Keratinocyte (primary cell): ENCODE measurements around the gene SIAE. TPM values are rescaled to one million over a fixed set of nuclear protein-coding genes. Genes with fewer than 3 reads are reported as not detected.

Source experiments
- DNase-seq: peaks from one replicate; pipeline ENCODE4 v3.0.0-alpha.2; 2011; ENCODE audit warnings: low read depth, missing footprints, low spot score
- FAIRE-seq: peaks from 2 replicates; lab custom pipeline; 2011; peaks lifted over from hg19 to GRCh38; lab: Jason Lieb, UNC
- H2AFZ ChIP-seq: 2 replicates; pipeline ENCODE4 v1.6.0; 2012; ENCODE audit warnings: low read length, control low read depth, inconsistent platforms; ENCODE audit not compliant: control insufficient read depth
- H3K27ac ChIP-seq: 2 replicates; pipeline ENCODE4 v1.5.1; 2011; ENCODE audit warnings: low read length; ENCODE audit not compliant: control insufficient read depth, insufficient read depth
- H3K27me3 ChIP-seq: 3 replicates; pipeline ENCODE4 v1.6.0; 2011; ENCODE audit warnings: low read length; ENCODE audit not compliant: control insufficient read depth, insufficient read depth; ENCODE audit errors: extremely low read depth
- H3K36me3 ChIP-seq, 2 experiments: 2 replicates in 1 of 2; 3 replicates in 1 of 2; pipeline ENCODE4 v1.5.1; 2011; ENCODE audit warnings: low read length in 2 of 2, mild to moderate bottlenecking in 1 of 2; ENCODE audit not compliant: control insufficient read depth in 2 of 2, insufficient read depth in 2 of 2; ENCODE audit errors: extremely low read depth in 1 of 2
- H3K4me1 ChIP-seq: 3 replicates; pipeline ENCODE4 v1.5.1; 2011; ENCODE audit warnings: low read length; ENCODE audit not compliant: control insufficient read depth, insufficient read depth; ENCODE audit errors: extremely low read depth
- H3K4me2 ChIP-seq: 3 replicates; pipeline ENCODE4 v1.6.0; 2011; ENCODE audit warnings: low read depth, low read length; ENCODE audit not compliant: control insufficient read depth, insufficient read depth; ENCODE audit errors: extremely low read depth
- H3K4me3 ChIP-seq, 3 experiments: fragments of 200-600 bp in 1 of 3; sonication (generic) in 1 of 3; 2 replicates in 2 of 3; 3 replicates in 1 of 3; pipeline ENCODE4 v1.5.1; 2011 to 2016; ENCODE audit warnings: low read length in 3 of 3, mild to moderate bottlenecking in 3 of 3, control low read depth in 2 of 3, inconsistent platforms in 1 of 3, low read depth in 1 of 3, mixed read lengths in 1 of 3, mixed run types in 1 of 3, moderate library complexity in 1 of 3; ENCODE audit not compliant: control insufficient read depth in 2 of 3, insufficient read depth in 2 of 3; ENCODE audit errors: extremely low read depth in 1 of 3
- H3K79me2 ChIP-seq: 2 replicates; pipeline ENCODE4 v1.6.0; 2012; ENCODE audit warnings: low read length; ENCODE audit not compliant: control insufficient read depth, insufficient read depth
- H3K9ac ChIP-seq: 3 replicates; pipeline ENCODE4 v1.6.0; 2011; ENCODE audit warnings: low read length; ENCODE audit not compliant: control insufficient read depth, insufficient read depth; ENCODE audit errors: extremely low read depth
- H3K9me1 ChIP-seq: 3 replicates; pipeline ENCODE4 v1.6.0; 2011; ENCODE audit warnings: low read length; ENCODE audit not compliant: control insufficient read depth, insufficient read depth; ENCODE audit errors: extremely low read depth
- H3K9me3 ChIP-seq: 2 replicates; pipeline ENCODE4 v1.5.1; 2012; ENCODE audit warnings: low read depth, low read length; ENCODE audit not compliant: control insufficient read depth
- H4K20me1 ChIP-seq: 3 replicates; pipeline ENCODE4 v1.6.0; 2011; ENCODE audit warnings: low read length; ENCODE audit not compliant: control insufficient read depth, insufficient read depth; ENCODE audit errors: extremely low read depth
- EZH2 ChIP-seq: IDR thresholded peaks from one replicate; pipeline ENCODE4 v1.6.1; 2012; ENCODE audit warnings: inconsistent platforms, mild to moderate bottlenecking, low read length, moderate library complexity
- dilution Hi-C: fragments of 300-500 bp; cut with MboI; formaldehyde crosslinking; loops from one replicate; pipeline ENCODE4 v1.7.0; 2020; ENCODE audit warnings: low sequenced_read_pairs; ENCODE audit not compliant: extremely low pct_ligation_motif_present
- polyA plus RNA-seq, 5 experiments: library from polyadenylated mRNA; depleted of rRNA in 3 of 5; stranded (reverse) in 3 of 5; stranded (forward) in 1 of 5; unstranded in 1 of 5; fragments of >200 nt; gene quantifications; 1 replicate in 1 of 5; 2 replicates in 3 of 5; 3 replicates in 1 of 5; pipeline versions ENCODE4 v1.2.1 to v1.2.3, GENCODE V29; 2011 to 2012; ENCODE audit warnings: missing spikeins in 2 of 5, low read depth in 1 of 5, low replicate concordance in 1 of 5
- TF ChIP-seq, protein P1 (sequence below), 3 experiments: IDR thresholded peaks in 1 of 3; conservative IDR thresholded peaks in 1 of 3; optimal IDR thresholded peaks in 1 of 3; 2 replicates in 2 of 3; 3 replicates in 1 of 3; pipeline versions ENCODE3 to v1.5.1; 2011; ENCODE audit warnings: low read length in 3 of 3, mild to moderate bottlenecking in 3 of 3, moderate library complexity in 2 of 3, control low read depth in 1 of 3, inconsistent platforms in 1 of 3; ENCODE audit not compliant: insufficient read depth in 2 of 3; ENCODE audit errors: extremely low read depth in 1 of 3

SIAE gene
- polyA plus RNA-seq, 1 donor (not counting 4 experiments of a cell fraction or from before 2014, with no cell fraction given): 26.6 TPM

DNA sequence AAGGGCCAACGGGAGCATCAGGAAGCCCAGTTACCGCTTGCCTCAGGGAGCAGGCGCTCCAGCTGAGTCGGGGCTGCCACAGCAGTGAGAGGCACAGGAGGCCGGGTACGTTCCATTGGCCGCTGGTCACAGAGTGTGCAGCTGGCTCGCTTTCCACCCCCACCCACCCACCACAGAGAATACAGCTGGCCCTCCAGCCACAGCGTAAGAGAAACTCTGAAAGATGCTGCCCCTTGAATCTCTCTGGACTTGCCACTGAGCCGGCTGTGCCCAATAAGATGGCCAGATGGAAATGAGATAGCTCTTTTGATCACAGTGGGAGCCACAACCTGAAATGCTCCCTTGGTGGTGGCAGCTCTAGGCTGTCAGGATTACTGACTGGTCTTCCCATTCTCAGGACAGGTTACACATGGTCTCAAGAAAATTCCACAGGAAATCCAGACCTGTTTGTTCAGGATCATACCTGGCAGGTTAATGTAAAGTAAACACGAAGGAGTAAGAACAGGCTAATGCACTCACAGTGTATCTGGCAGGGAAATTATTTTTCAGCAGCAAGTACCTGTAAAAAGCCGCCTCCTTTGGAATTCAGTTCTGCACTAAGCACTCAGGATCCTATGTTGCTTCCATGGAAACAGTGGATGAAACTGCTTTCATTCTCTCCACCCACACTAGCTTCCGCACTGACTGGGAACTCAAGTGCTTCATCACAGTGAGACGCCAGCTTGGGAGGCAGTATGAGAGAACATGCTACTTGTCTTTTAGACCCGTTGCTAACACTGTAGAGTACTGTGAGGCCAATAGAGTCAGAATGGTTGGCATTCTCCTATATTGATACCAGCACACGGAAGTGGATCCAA, 16.5 kb downstream of the SIAE start:
- Histone ChIP-seq H3K27me3 (no peaks in the 10 kb centered on the region), H2AFZ (no peak overlapping the region), H3K9me3 (no peaks in the 10 kb centered on the region), H4K20me1 (no peaks in the 10 kb centered on the region), H3K4me1 (no peaks in the 10 kb centered on the region), H3K79me2 (no peaks in the 10 kb centered on the region), H3K36me3 (no peaks in the 10 kb centered on the region), H3K4me3 (no peak overlapping the region), H3K9ac (no peak overlapping the region), H3K9me1 (no peaks in the 10 kb centered on the region), H3K4me2 (no peak overlapping the region), H3K27ac (no peak overlapping the region)
- FAIRE-seq (no peak), DNase-seq (no peak)
- TF ChIP-seq, protein P1, sequence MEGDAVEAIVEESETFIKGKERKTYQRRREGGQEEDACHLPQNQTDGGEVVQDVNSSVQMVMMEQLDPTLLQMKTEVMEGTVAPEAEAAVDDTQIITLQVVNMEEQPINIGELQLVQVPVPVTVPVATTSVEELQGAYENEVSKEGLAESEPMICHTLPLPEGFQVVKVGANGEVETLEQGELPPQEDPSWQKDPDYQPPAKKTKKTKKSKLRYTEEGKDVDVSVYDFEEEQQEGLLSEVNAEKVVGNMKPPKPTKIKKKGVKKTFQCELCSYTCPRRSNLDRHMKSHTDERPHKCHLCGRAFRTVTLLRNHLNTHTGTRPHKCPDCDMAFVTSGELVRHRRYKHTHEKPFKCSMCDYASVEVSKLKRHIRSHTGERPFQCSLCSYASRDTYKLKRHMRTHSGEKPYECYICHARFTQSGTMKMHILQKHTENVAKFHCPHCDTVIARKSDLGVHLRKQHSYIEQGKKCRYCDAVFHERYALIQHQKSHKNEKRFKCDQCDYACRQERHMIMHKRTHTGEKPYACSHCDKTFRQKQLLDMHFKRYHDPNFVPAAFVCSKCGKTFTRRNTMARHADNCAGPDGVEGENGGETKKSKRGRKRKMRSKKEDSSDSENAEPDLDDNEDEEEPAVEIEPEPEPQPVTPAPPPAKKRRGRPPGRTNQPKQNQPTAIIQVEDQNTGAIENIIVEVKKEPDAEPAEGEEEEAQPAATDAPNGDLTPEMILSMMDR (optimal IDR thresholded peaks at IDR 0.05 in 1 of 3, IDR thresholded peaks at IDR 0.05 in 1 of 3, conservative IDR thresholded peaks at IDR 0.05 in 1 of 3; ENCODE audit: extremely low read depth in 1 of 3, insufficient read depth in 2 of 3, low read length in 3 of 3): no peak
- no peak for TF ChIP-seq EZH2
- dilution Hi-C loops: no loop called here

DNA sequence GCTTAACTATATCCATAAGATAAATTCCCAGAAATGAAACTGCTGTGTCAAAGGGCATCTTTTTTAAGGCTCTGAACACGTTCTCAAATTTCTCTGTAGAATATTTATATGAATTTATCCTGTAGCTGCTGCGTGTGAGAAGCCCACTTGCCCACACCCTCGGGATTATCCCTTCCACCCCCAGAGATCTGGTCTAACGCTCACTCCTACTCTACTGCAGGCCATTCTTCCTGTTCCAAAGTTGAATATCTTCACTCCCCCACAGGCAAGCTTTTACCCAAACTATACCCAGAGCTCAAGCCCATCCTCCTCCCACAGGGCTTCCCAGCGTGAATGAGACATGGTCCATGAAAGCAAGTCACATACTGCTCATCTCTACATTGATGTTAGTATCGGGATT, 24.9 kb downstream of the SIAE start:
- H3K79me2 ChIP-seq: no peaks in the 10 kb centered on the region
- no peak for FAIRE-seq
- no peak overlapping the region for H3K4me3 ChIP-seq
- no peaks in the 10 kb centered on the region for H3K9me1 ChIP-seq
- TF ChIP-seq EZH2: no peak
- TF ChIP-seq, protein P1 (optimal IDR thresholded peaks at IDR 0.05 in 1 of 3, IDR thresholded peaks at IDR 0.05 in 1 of 3, conservative IDR thresholded peaks at IDR 0.05 in 1 of 3; ENCODE audit: extremely low read depth in 1 of 3, insufficient read depth in 2 of 3, low read length in 3 of 3): no peak
- no peak overlapping the region for H2AFZ ChIP-seq
- H3K9me3 ChIP-seq: no peaks in the 10 kb centered on the region
- H3K36me3 ChIP-seq: no peaks in the 10 kb centered on the region
- H3K9ac ChIP-seq: no peak overlapping the region
- no peak overlapping the region for H3K27ac ChIP-seq
- H3K4me2 ChIP-seq: no peak overlapping the region
- H3K4me1 ChIP-seq: peaks cover 3% of the 10 kb centered on the region
- dilution Hi-C loops: no loop called here
- H3K27me3 ChIP-seq: no peaks in the 10 kb centered on the region
- H4K20me1 ChIP-seq: no peaks in the 10 kb centered on the region
- DNase-seq: no peak
